ENCODE measurements around the gene TEAD3.

Gene TEAD3

DNA sequence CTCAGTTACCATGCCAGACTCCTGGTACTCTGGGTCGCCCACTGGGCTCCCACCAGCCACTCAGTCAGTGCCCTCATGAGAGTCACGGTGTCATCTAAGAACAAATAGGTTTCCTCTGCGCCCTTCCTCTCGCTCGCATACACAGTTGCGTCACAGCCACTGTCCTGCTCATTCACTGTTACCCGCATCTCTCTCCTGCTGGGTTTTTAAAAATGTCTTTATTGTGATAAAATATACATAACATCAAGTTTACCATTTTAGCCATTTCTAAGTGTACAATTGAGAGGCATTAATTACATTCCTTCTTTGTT lies 4.0 kb downstream of the TEAD3 start:
- no peak for DNase-seq (ENCODE audit: low read depth in 2 of 3, low spot score in 1 of 3)

DNA sequence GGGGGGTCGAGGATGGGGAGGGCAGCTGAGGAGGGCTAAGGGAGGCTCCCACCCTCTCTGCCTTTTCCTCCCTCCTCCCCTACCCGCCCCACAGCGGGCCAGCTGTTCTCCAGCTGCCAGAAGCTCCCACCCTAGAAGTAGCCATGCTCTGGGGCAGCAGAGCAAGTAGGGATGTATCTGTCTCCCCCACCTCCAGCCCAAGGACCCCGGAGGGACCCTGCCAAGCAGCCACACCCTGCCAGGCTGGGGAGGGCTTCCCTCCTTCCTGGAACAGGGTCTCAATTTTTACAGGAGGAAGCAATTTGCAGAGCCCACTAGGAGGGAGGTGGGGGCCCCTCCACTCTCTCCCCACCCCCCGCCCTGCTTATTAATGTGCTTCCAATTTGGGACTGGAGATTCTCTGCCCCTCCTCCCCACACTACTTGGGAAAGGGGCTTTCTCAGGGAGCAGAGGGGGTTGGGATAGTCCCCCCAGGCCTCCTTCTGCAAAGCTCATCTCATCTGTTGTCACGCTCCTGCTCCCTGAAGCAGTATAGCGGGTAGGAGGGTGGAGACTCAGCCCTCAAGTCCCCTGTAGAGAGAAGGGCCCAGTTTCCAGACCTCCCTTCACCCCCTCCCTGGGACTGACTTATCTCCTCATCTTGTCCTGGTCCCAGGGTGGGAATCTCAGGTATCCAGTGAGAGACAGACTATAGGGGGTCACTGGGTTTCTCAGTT lies 4.5 kb downstream of the TEAD3 start:
- no peak for DNase-seq (ENCODE audit: low read depth in 2 of 3, low spot score in 1 of 3)

DNA sequence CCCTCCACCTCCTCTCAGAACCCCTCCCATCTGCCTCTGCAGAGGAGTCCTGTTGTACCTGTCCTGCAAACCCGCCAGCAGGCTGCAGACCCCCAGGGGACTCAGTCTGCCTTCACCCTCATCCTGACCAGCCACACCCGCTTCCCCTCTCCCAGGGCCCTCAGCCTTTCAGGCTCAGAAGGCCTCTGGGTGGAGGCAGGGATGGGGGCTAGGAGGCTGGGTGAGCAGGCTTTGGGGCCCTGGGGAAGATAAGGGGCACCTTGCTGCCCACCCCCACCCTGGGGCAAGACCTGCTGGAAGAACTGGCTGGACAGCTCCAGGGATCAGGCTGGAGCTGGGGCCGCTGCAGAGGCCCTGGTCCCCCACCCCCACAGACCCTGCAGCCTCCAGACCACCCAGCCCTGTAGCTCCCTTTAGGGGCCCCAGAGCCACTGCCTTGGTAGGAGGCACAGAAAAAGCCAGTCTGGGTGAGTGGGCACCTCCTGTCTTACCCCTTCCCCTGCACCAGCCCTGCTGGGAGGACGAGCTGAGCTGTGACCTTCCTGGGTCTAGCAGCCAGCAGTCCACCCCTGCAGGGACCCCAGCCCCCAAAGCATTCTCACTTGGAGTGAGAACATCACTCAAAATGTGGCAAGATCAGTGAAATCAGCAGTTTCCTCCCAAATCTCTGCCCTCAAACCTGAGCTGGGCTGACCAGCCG lies 5.2 kb downstream of the TEAD3 start:
- DNase-seq (ENCODE audit: low read depth in 2 of 3, low spot score in 1 of 3), result no peak

DNA sequence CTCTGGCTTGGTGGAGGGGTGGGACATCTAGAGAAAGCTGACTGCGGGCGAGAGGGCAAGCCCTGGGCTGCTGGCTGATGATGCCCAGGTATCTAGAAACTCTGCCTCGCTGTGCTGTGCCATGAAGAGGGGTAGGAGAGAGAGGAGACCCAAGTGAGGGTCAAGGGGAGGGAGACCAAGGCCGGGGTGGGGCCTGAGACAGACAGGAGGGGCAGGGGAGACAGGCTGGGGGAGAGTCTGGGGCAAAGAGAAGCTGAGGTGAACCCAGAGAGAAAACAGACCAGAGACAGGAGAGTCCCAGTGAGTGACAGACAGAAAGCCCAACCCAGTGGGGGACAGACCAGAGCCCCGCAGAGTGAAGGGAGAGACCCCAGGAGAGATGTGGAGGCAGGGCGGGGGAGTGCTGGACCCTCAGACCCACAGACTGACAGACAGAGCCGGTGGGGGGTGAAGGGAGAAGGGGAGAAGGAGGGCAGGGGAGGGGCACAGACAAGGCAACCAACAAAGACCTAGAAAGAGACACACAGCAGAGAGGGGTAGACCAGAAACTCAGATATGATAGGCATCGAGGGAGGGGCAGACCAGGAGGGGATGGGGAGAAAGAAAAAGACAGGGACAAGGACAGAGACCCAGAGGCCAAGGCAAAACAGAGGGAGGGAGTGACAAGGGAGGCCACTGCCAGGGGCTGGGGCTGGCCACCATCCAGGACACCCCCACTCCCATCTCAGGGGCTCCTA lies 5.9 kb downstream of the TEAD3 start:
- no peak for DNase-seq (ENCODE audit: low read depth in 2 of 3, low spot score in 1 of 3)

- DNase-seq (ENCODE audit: low read depth in 2 of 3, low spot score in 1 of 3), result no peak
Observed at GRCh38 chr6:35489995-35490791, 6.7 kb downstream of the TEAD3 start.

DNA sequence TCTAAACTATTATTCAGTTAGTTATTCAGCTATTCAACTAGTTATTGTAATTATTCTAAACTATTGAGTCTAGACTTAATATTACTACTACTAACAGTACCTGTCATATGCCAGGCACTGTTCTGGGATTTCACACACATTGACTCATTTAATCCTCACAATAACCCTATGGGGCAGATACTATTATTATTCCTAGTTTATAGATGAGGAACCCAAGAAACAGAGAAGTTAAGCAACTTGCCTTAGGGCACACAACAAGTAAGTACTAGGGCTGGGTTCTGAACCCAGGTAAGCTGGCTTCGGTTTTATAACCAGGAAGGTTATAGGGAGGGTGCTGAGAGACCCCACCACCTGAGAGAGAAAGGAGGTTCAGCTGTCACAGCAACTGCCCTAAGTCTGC lies 7.8 kb downstream of the TEAD3 start:
- no peak for DNase-seq (ENCODE audit: low read depth in 2 of 3, low spot score in 1 of 3)

- no peak for DNase-seq (ENCODE audit: low read depth in 2 of 3, low spot score in 1 of 3)
Observed at GRCh38 chr6:35488517-35488862, 8.4 kb downstream of the TEAD3 start.

DNA sequence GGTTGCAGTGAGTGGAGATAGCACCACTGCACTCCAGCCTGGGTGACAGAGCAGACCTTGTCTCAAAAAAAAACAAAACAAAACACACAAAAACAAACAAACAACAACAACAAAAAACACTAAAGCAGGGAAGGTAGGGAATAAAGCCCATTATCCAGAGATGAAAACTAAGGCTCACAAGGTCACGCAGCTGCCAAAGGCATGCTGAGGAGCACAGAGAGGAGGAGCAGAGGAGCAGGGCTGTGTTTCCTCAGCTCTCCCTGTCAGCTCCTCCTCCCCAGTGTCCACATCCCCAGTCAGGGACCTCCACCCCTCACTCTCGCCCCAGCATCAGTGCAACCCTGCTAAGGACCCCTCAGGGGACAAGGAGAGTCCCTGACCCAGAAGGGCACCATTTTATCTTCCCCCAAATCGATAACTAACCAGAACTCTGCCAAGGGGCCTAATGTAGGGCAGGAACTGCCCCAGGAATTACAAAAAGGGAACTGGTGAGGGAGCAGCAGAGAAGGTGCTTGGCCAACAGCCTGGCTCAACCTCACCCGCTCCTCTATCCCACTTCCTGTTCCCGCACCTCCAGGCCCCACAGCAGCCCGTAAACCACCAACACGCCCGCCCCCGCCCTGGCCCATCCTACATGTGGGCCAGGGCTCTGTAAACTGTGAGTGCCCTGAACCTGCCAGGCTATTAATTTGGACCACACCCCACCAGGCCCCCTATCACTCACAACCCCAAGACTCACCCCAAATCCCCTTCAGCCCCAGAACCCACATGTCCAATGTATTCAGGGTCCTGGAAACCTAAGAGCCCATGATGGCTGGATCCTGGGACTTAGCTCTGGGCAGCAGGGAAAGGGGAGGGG lies 9.0 kb downstream of the TEAD3 start:
- DNase-seq (ENCODE audit: low read depth in 2 of 3, low spot score in 1 of 3), result no peak

DNA sequence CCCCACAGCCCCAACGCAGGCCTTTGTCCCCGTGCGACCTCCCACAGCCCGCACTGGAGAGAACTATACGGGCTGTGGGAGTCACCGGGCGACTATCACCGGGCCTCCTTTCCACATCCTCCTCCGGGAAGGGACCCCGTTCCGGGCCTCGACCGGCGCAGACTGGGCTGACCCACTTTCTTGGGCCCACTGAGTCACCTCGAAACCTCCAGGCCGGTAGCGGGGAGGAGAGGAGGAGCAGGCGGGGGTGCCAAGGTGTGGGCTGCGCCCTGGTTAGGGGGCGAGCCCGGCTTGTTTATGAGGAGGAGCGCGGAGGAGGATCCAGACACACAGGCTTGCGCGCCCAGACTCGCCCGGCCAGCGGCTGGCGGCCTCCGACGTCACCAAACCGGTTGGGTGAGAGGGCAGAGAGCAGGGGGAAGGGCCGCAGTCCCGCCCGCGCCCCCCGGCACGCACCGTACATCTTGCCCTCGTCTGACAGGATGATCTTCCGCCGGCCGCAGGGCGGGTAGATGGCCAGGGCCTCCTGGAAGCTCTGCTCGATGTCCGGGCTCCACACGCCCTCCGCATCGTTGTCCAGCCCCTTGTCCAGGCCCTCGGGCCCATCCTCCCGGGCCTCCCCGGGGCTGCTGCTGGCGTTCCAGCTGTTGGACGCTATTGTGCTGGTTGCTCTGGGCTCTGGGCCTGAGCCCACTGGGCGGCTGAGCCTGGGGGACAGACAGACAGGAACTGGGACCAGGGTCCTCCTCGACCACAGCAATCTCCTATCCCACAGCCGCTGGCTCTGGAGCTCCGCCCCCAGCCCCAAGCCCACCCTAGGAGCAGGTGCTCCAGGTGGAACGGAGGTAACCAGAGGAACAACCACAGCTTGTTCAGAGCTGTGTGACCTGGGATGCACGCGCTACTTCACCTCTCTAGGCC lies 10.6 kb downstream of the TEAD3 start:
- DNase-seq (ENCODE audit: low read depth in 2 of 3, low spot score in 1 of 3), result no peak

- DNase-seq (ENCODE audit: low read depth in 2 of 3, low spot score in 1 of 3), result no peak
Observed at GRCh38 chr6:35485402-35485877, 11.4 kb downstream of the TEAD3 start.

DNA sequence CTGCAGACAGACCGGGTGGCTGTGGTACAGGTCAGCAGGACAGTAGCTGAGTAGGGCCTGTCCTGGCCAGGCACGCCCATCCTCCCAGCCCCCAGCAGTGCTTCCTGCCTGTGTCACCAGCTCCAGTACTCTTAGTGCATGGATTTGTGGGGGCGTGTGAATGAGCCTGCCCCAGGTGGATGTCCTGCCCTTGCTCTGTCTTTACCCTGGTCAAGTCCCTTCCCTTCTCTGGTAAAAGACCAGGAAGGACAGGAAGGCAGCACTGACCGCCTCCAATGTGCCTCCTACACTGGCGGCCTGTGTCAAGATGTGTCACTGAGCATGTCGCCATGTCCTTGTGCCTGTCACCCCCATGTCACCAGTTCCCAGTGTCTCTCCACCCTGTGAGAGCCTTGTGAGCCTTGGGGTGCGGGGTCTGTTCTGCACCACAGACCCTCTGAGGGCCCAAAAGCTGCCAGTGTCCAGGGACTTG lies 11.9 kb downstream of the TEAD3 start:
- no peak for DNase-seq (ENCODE audit: low read depth in 2 of 3, low spot score in 1 of 3)

GRCh38 chr6:35483893-35484645 lies 12.8 kb downstream of the TEAD3 start:
- no peak for DNase-seq (ENCODE audit: low read depth in 2 of 3, low spot score in 1 of 3)

- no peak for DNase-seq (ENCODE audit: low read depth in 2 of 3, low spot score in 1 of 3)
Observed at GRCh38 chr6:35483490-35483889, 13.4 kb downstream of the TEAD3 start.

DNA sequence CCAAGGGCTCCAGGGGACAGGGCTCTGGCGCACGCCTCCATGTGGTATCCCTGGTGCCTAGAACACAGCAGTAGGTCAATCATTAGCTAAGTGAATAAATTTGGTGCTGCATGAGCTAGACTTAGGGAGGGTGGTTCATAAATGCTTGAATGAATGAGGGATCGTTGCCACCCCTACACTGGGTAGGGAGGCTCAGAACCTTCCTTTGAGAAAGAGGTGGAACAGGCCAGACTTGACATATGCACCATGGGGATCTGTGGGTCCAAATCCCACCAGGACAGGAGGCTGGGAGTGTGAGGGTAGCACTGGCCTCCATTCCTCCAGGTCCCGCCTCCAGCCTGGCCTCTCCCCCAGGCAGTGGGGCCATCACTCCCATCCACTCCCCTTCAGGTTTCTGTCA lies 13.8 kb downstream of the TEAD3 start:
- no peak for DNase-seq (ENCODE audit: low read depth in 2 of 3, low spot score in 1 of 3)

- no peak for DNase-seq (ENCODE audit: low read depth in 2 of 3, low spot score in 1 of 3)
Observed at GRCh38 chr6:35481226-35481625, 15.7 kb downstream of the TEAD3 start.

- no peak for DNase-seq (ENCODE audit: low read depth in 2 of 3, low spot score in 1 of 3)
Observed at GRCh38 chr6:35480176-35480575, 16.7 kb downstream of the TEAD3 start.

DNA sequence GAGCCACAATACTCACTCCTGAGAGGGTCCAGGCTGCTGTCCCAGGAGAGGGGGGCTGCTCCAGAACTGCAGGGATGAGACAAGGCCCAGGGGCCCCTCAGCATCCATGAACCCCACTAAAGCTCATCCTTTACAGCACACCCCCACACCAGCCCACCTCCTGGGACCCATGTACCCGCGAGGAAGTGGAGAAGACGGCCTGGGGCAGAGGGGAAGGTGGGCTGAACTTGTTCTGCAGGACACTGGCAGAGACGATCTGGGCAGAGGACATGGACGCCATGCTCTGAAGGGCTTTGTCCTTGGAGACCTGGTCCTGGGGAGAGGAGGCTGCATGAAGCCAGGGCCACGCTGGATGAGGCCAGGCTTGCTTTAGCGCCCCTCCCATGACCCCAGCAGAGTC lies 18.6 kb downstream of the TEAD3 start:
- DNase-seq (ENCODE audit: low read depth in 2 of 3, low spot score in 1 of 3), result no peak

- no peak for DNase-seq (ENCODE audit: low read depth in 2 of 3, low spot score in 1 of 3)
Observed at GRCh38 chr6:35477551-35478179, 19.2 kb downstream of the TEAD3 start.
